Chondrocyte (in vitro differentiated cells): Measurements from ENCODE around the gene SMLR1. TPM values are rescaled to one million over a fixed set of nuclear protein-coding genes. Genes with fewer than 3 reads are reported as not detected.

Experiments used
- DNase-seq: peaks from one replicate; pipeline ENCODE4 v3.0.0; 2021; ENCODE audit warnings: mixed read lengths, low spot score
- H3K27ac Mint-ChIP-seq: one replicate; pipeline ENCODE4 v1.8.0; 2021; ENCODE audit warnings: mild to moderate bottlenecking, moderate library complexity, mixed read lengths; ENCODE audit not compliant: unreplicated experiment
- H3K27me3 Mint-ChIP-seq: 2 replicates; pipeline ENCODE4 v1.8.0; 2021; ENCODE audit warnings: low read depth, mixed read lengths
- H3K36me3 Mint-ChIP-seq: 2 replicates; pipeline ENCODE4 v1.8.0; 2021; ENCODE audit warnings: low read depth, mixed read lengths
- H3K4me1 Mint-ChIP-seq: 2 replicates; pipeline ENCODE4 v1.8.0; 2021; ENCODE audit warnings: low read depth, mild to moderate bottlenecking, mixed read lengths
- H3K4me3 Mint-ChIP-seq: one replicate; pipeline ENCODE4 v1.8.0; 2021; ENCODE audit warnings: mild to moderate bottlenecking, moderate library complexity, mixed read lengths; ENCODE audit not compliant: unreplicated experiment
- H3K9me3 Mint-ChIP-seq: 2 replicates; pipeline ENCODE4 v1.8.0; 2021; ENCODE audit warnings: low read depth, mixed read lengths
- CTCF ChIP-seq: fragments of 200-600 bp; sonication (generic); IDR thresholded peaks from 2 replicates; pipeline ENCODE4 v1.5.0; 2021; ENCODE audit warnings: antibody characterized with exemption, mild to moderate bottlenecking, moderate library complexity
- total RNA-seq: library from RNA; stranded (reverse); gene quantifications from 3 replicates; pipeline ENCODE4 v1.2.1, GENCODE V29; 2021

SMLR1 gene
- total RNA-seq, 1 donor from 2014 or later = not detected

GRCh38 chr6:130840050-130840449 lies 12.8 kb downstream of the SMLR1 start:
- no peaks in the 10 kb centered on the region for H3K27me3 Mint-ChIP-seq
- no peak overlapping the region for H3K4me3 Mint-ChIP-seq
- peaks cover 13% of the 10 kb centered on the region for H3K4me1 Mint-ChIP-seq
- no peaks in the 10 kb centered on the region for H3K9me3 Mint-ChIP-seq
- H3K36me3 Mint-ChIP-seq = peaks cover 2% of the 10 kb centered on the region
- H3K27ac Mint-ChIP-seq = no peak overlapping the region
- TF ChIP-seq CTCF = no peak
- no peak for DNase-seq

GRCh38 chr6:130841128-130841728 lies 14.0 kb downstream of the SMLR1 start:
- peaks cover 13% of the 10 kb centered on the region for H3K4me1 Mint-ChIP-seq
- no peak for DNase-seq
- peaks cover 2% of the 10 kb centered on the region for H3K36me3 Mint-ChIP-seq
- no peak overlapping the region for H3K4me3 Mint-ChIP-seq
- TF ChIP-seq CTCF = no peak
- H3K27me3 Mint-ChIP-seq = no peaks in the 10 kb centered on the region
- no peaks in the 10 kb centered on the region for H3K9me3 Mint-ChIP-seq
- H3K27ac Mint-ChIP-seq = no peak overlapping the region

- no peak for DNase-seq
Observed at GRCh38 chr6:130843575-130844320, 16.5 kb downstream of the SMLR1 start.

GRCh38 chr6:130846501-130846900 lies 19.3 kb downstream of the SMLR1 start:
- Mint-ChIP-seq H3K36me3 (no peaks in the 10 kb centered on the region), H3K9me3 (no peaks in the 10 kb centered on the region), H3K27me3 (no peaks in the 10 kb centered on the region), H3K27ac (no peak overlapping the region), H3K4me1 (peaks cover 2% of the 10 kb centered on the region), H3K4me3 (no peak overlapping the region)
- DNase-seq = no peak
- TF ChIP-seq CTCF = no peak

More at GRCh38 chr6:130843575-130844320, 16.5 kb downstream of the SMLR1 start:
- no peak overlapping the region for H3K27ac Mint-ChIP-seq
- no peak overlapping the region for H3K4me3 Mint-ChIP-seq
- peaks cover 10% of the 10 kb centered on the region for H3K4me1 Mint-ChIP-seq
- H3K36me3 Mint-ChIP-seq = peaks cover 2% of the 10 kb centered on the region
- TF ChIP-seq CTCF = peak; percentile 87
- H3K9me3 Mint-ChIP-seq = no peaks in the 10 kb centered on the region
- no peaks in the 10 kb centered on the region for H3K27me3 Mint-ChIP-seq

GRCh38 chr6:130847001-130847910 lies 20.1 kb downstream of the SMLR1 start:
- Mint-ChIP-seq H3K27me3 (no peaks in the 10 kb centered on the region), H3K9me3 (no peaks in the 10 kb centered on the region), H3K4me3 (no peak overlapping the region), H3K27ac (no peak overlapping the region), H3K36me3 (peaks cover 2% of the 10 kb centered on the region), H3K4me1 (peaks cover 2% of the 10 kb centered on the region)
- TF ChIP-seq CTCF = no peak
- DNase-seq = no peak
